ENCODE results near the gene PKNOX2.

The PKNOX2 gene

DNA sequence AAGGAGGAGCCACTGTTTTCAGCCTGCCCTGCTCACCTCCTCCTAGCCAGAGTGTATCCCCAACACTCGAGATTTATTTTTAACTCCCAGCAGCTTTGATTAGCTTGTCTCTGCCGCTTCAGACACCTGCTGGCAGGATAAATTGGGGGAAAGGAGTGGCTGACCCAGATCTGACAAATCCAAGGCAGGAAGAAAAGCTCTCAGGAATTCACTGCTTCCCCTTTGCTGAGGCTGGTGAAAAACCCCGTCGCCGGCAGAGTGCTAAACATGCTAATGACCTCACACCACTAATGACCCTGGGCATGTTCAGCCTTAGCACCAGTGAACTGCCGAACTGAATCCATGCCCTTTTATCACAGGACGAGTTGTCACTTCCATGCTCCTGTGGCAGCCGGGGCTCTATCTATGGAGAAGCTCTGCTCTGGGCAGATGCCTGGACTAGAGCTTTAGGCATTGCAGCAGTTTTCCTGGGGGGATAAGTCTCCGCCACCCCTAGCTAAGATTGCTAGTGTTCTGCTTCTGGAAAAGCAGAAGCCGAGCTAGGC, 279.3 kb downstream of the PKNOX2 start:
- TF ChIP-seq TAF1 (IDR thresholded peaks at IDR 0.05; ENCODE audit: borderline replicate concordance, insufficient read depth, low read length), result no peak

GRCh38 chr11:125445731-125446130, 281.2 kb downstream of the PKNOX2 start:
- TF ChIP-seq FOXP2 (optimal IDR thresholded peaks at IDR 0.05; ENCODE audit: borderline replicate concordance, extremely low read depth, extremely low read length, insufficient read depth) (no peak), POLR2AphosphoS5 (IDR thresholded peaks at IDR 0.05; ENCODE audit: low read depth, low read length) (no peak), TAF1 (IDR thresholded peaks at IDR 0.05; ENCODE audit: borderline replicate concordance, insufficient read depth, low read length) (no peak), SIN3A (IDR thresholded peaks at IDR 0.05; ENCODE audit: borderline replicate concordance, insufficient read depth, low read length) (no peak)
- TF ChIP-seq, protein P1, sequence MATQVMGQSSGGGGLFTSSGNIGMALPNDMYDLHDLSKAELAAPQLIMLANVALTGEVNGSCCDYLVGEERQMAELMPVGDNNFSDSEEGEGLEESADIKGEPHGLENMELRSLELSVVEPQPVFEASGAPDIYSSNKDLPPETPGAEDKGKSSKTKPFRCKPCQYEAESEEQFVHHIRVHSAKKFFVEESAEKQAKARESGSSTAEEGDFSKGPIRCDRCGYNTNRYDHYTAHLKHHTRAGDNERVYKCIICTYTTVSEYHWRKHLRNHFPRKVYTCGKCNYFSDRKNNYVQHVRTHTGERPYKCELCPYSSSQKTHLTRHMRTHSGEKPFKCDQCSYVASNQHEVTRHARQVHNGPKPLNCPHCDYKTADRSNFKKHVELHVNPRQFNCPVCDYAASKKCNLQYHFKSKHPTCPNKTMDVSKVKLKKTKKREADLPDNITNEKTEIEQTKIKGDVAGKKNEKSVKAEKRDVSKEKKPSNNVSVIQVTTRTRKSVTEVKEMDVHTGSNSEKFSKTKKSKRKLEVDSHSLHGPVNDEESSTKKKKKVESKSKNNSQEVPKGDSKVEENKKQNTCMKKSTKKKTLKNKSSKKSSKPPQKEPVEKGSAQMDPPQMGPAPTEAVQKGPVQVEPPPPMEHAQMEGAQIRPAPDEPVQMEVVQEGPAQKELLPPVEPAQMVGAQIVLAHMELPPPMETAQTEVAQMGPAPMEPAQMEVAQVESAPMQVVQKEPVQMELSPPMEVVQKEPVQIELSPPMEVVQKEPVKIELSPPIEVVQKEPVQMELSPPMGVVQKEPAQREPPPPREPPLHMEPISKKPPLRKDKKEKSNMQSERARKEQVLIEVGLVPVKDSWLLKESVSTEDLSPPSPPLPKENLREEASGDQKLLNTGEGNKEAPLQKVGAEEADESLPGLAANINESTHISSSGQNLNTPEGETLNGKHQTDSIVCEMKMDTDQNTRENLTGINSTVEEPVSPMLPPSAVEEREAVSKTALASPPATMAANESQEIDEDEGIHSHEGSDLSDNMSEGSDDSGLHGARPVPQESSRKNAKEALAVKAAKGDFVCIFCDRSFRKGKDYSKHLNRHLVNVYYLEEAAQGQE (IDR thresholded peaks at IDR 0.05; ENCODE audit: insufficient read depth in 1 of 2, low read depth in 2 of 2, low read length in 2 of 2), result no peak

DNA sequence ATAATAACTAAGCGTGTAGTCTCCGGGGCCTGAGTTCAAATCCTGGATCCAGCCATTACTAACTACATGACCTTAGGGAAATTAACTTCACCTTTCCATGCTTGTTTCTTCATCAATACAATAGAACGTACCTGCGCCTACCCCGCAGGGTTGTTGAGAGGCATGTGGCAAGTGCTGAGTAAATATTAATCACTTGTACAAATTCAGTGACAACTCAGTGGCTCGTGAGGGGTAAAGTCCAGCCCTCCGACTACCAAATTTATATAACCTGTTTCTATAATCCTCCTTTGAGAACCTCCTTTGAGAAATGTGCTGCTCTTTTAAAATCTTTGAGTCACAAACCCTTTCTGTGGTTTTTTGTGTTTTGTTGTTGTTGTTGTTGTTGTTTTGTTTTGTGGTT, 281.7 kb downstream of the PKNOX2 start:
- TF ChIP-seq, protein P1 (IDR thresholded peaks at IDR 0.05; ENCODE audit: insufficient read depth in 1 of 2, low read depth in 2 of 2, low read length in 2 of 2), result no peak
- no peak for TF ChIP-seq TAF1 (IDR thresholded peaks at IDR 0.05; ENCODE audit: borderline replicate concordance, insufficient read depth, low read length)
- no peak for TF ChIP-seq FOXP2 (optimal IDR thresholded peaks at IDR 0.05; ENCODE audit: borderline replicate concordance, extremely low read depth, extremely low read length, insufficient read depth)
- TF ChIP-seq POLR2AphosphoS5 (IDR thresholded peaks at IDR 0.05; ENCODE audit: low read depth, low read length), result no peak
- no peak for TF ChIP-seq SIN3A (IDR thresholded peaks at IDR 0.05; ENCODE audit: borderline replicate concordance, insufficient read depth, low read length)

GRCh38 chr11:125447721-125448120, 283.2 kb downstream of the PKNOX2 start:
- TF ChIP-seq SIN3A (IDR thresholded peaks at IDR 0.05; ENCODE audit: borderline replicate concordance, insufficient read depth, low read length) (no peak), TAF1 (IDR thresholded peaks at IDR 0.05; ENCODE audit: borderline replicate concordance, insufficient read depth, low read length) (no peak), POLR2AphosphoS5 (IDR thresholded peaks at IDR 0.05; ENCODE audit: low read depth, low read length) (no peak), FOXP2 (optimal IDR thresholded peaks at IDR 0.05; ENCODE audit: borderline replicate concordance, extremely low read depth, extremely low read length, insufficient read depth) (no peak)
- TF ChIP-seq, protein P1 (IDR thresholded peaks at IDR 0.05; ENCODE audit: insufficient read depth in 1 of 2, low read depth in 2 of 2, low read length in 2 of 2), result no peak

DNA sequence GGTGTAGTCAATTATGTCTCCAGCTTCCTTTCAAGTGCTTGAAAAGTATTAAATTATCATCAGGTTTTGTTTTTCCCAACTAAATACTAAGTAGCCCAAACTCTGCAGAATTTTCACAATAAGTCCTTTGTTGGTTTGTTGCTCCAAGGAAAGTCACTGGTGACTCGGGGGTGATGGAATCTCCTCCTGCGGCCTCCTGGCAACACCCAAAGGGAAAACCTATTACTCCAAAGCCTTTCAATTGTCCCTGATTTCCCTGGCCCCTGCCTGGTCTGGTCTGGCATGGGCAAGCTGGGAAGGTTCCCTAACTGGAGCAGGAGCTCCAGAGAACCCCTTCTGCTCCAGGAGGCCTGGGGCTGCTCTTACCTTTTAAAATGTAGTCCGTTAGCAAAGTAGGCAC, 283.6 kb downstream of the PKNOX2 start:
- TF ChIP-seq FOXP2 (optimal IDR thresholded peaks at IDR 0.05; ENCODE audit: borderline replicate concordance, extremely low read depth, extremely low read length, insufficient read depth), result no peak
- TF ChIP-seq, protein P1 (IDR thresholded peaks at IDR 0.05; ENCODE audit: insufficient read depth in 1 of 2, low read depth in 2 of 2, low read length in 2 of 2), result no peak
- TF ChIP-seq SIN3A (IDR thresholded peaks at IDR 0.05; ENCODE audit: borderline replicate concordance, insufficient read depth, low read length), result no peak
- TF ChIP-seq TAF1 (IDR thresholded peaks at IDR 0.05; ENCODE audit: borderline replicate concordance, insufficient read depth, low read length), result no peak
- TF ChIP-seq POLR2AphosphoS5 (IDR thresholded peaks at IDR 0.05; ENCODE audit: low read depth, low read length), result no peak
